IMR-90 (cell line): ENCODE measurements around the gene MRPS5. TPM values are rescaled to one million over a fixed set of nuclear protein-coding genes. Genes with fewer than 3 reads are reported as not detected.

ENCODE experiments used
- ATAC-seq: fragments of 200-7000 bp; cut with Tn5 transposase; 2 replicates; pipeline ENCODE4 v1.9.1; 2020; ENCODE audit warnings: low read depth, mild to moderate bottlenecking, moderate library complexity
- BruUV-seq: library from RNA; stranded (reverse); fragments of 400-500 nt; replicated peaks from 2 replicates; lab custom pipeline; 2021; lab: Mats Ljungman, UMichigan
- CTCF ChIA-PET: fragments of 300-600 bp; formaldehyde crosslinking; extraction: SDS; loops from one replicate; lab custom pipeline; 2021; ENCODE audit warnings: antibody characterized with exemption; lab: Yijun Ruan, JAX
- POLR2A ChIA-PET: fragments of 300-600 bp; sonication (Branson Sonifier 250); formaldehyde crosslinking; loops from one replicate; lab custom pipeline; 2022; ENCODE audit warnings: antibody characterized with exemption; ENCODE audit not compliant: unreplicated experiment; lab: Charles Lee
- DNase-seq: peaks from one replicate; pipeline ENCODE4 v3.0.0; 2013
- H2AFZ ChIP-seq: replicated peaks from 2 replicates; pipeline ENCODE3; 2013; ENCODE audit warnings: low read length, mild to moderate bottlenecking; ENCODE audit not compliant: poor library complexity
- H2AK5ac ChIP-seq: 2 replicates; pipeline ENCODE4 v1.6.1; 2013; ENCODE audit warnings: low read depth, low read length, inconsistent platforms
- H2AK9ac ChIP-seq: replicated peaks from 2 replicates; pipeline ENCODE3; 2013; ENCODE audit warnings: mild to moderate bottlenecking, low read depth, low read length, moderate library complexity; ENCODE audit not compliant: poor library complexity
- H2BK120ac ChIP-seq: 2 replicates; pipeline ENCODE4 v1.6.1; 2013; ENCODE audit warnings: low read depth, low read length, inconsistent platforms
- H2BK15ac ChIP-seq: 3 replicates; pipeline ENCODE4 v1.6.1; 2013; ENCODE audit warnings: low read depth, low read length, inconsistent platforms
- H2BK20ac ChIP-seq: 2 replicates; pipeline ENCODE4 v1.6.1; 2013; ENCODE audit warnings: low read depth, mild to moderate bottlenecking, inconsistent platforms, low read length, moderate library complexity
- H2BK5ac ChIP-seq: 2 replicates; pipeline ENCODE4 v1.6.1; 2013; ENCODE audit warnings: mild to moderate bottlenecking, low read depth, low read length, inconsistent platforms; ENCODE audit not compliant: poor library complexity, severe bottlenecking
- H3K14ac ChIP-seq: replicated peaks from 2 replicates; pipeline ENCODE4 v1.6.1; 2013; ENCODE audit warnings: low read depth, low read length, inconsistent platforms
- H3K18ac ChIP-seq: 2 replicates; pipeline ENCODE4 v1.6.1; 2013; ENCODE audit warnings: low read depth, low read length, control low read depth
- H3K23ac ChIP-seq: 2 replicates; pipeline ENCODE4 v1.6.1; 2013; ENCODE audit warnings: low read depth, low read length, inconsistent platforms
- H3K27ac ChIP-seq: 2 replicates; pipeline ENCODE4 v1.5.1; 2013; ENCODE audit warnings: mild to moderate bottlenecking, control low read depth, low read length; ENCODE audit not compliant: insufficient read depth
- H3K27me3 ChIP-seq: 2 replicates; pipeline ENCODE4 v1.6.1; 2013; ENCODE audit warnings: low read length; ENCODE audit not compliant: control insufficient read depth, insufficient read depth
- H3K36me3 ChIP-seq: 2 replicates; pipeline ENCODE4 v1.6.1; 2013; ENCODE audit warnings: low read length, mixed read lengths; ENCODE audit not compliant: control insufficient read depth, insufficient read depth
- H3K4ac ChIP-seq: 2 replicates; pipeline ENCODE4 v1.6.1; 2013; ENCODE audit warnings: low read depth, low read length, inconsistent platforms
- H3K4me1 ChIP-seq: 2 replicates; pipeline ENCODE4 v1.6.1; 2013; ENCODE audit warnings: low read length, mixed read lengths; ENCODE audit not compliant: control insufficient read depth, insufficient read depth
- H3K4me2 ChIP-seq: 2 replicates; pipeline ENCODE4 v1.6.1; 2013; ENCODE audit warnings: low read depth, mild to moderate bottlenecking, control low read depth, low read length, moderate library complexity
- H3K4me3 ChIP-seq: 2 replicates; pipeline ENCODE4 v1.5.1; 2013; ENCODE audit warnings: low read depth, mild to moderate bottlenecking, control low read depth, low read length, moderate library complexity; ENCODE audit not compliant: insufficient read depth
- H3K56ac ChIP-seq: 2 replicates; pipeline ENCODE4 v1.6.1; 2013; ENCODE audit warnings: low read length, inconsistent platforms; ENCODE audit not compliant: insufficient read depth; ENCODE audit errors: extremely low read depth
- H3K79me1 ChIP-seq, 2 experiments: 2 replicates each; pipeline ENCODE4 v1.6.1; 2013; ENCODE audit warnings: low read length in 2 of 2, inconsistent platforms in 1 of 2, low read depth in 1 of 2
- H3K9ac ChIP-seq: 2 replicates; pipeline ENCODE4 v1.6.1; 2013; ENCODE audit warnings: low read depth, low read length, control low read depth
- H3K9me1 ChIP-seq: 2 replicates; pipeline ENCODE4 v1.6.1; 2013; ENCODE audit warnings: low read length, inconsistent platforms; ENCODE audit not compliant: insufficient read depth
- H3K9me3 ChIP-seq: 2 replicates; pipeline ENCODE4 v1.6.1; 2013; ENCODE audit warnings: low read length; ENCODE audit not compliant: control insufficient read depth, insufficient read depth
- H4K20me1 ChIP-seq: 2 replicates; pipeline ENCODE4 v1.6.1; 2013; ENCODE audit warnings: low read length, inconsistent platforms; ENCODE audit not compliant: insufficient read depth
- H4K5ac ChIP-seq: 2 replicates; pipeline ENCODE4 v1.6.1; 2013; ENCODE audit warnings: mild to moderate bottlenecking, low read depth, low read length, control low read depth
- H4K8ac ChIP-seq, 2 experiments: 2 replicates each; pipeline ENCODE4 v1.6.1; 2013; ENCODE audit warnings: low read depth in 2 of 2, low read length in 2 of 2, control low read depth in 1 of 2, inconsistent platforms in 1 of 2
- H4K91ac ChIP-seq: 2 replicates; pipeline ENCODE4 v1.6.1; 2013; ENCODE audit warnings: low read depth, low read length, inconsistent platforms; ENCODE audit not compliant: insufficient read depth
- BHLHE40 ChIP-seq: fragments of 150-350 bp; IDR thresholded peaks from 2 replicates; pipeline ENCODE4 v1.6.1; 2016; ENCODE audit warnings: mild to moderate bottlenecking, low read depth, low read length
- CEBPB ChIP-seq: IDR thresholded peaks from 2 replicates; pipeline ENCODE4 v1.6.1; 2012; ENCODE audit warnings: low read depth, low read length, improper control_type of control experiment
- FOS ChIP-seq: fragments of 150-350 bp; IDR thresholded peaks from 2 replicates; pipeline ENCODE4 v1.6.1; 2016; ENCODE audit warnings: low read depth, low read length
- MAFK ChIP-seq: IDR thresholded peaks from 2 replicates; pipeline ENCODE4 v1.6.1; 2012; ENCODE audit warnings: low read depth, low read length, improper control_type of control experiment
- MAZ ChIP-seq: IDR thresholded peaks from 2 replicates; pipeline ENCODE4 v1.6.1; 2012; ENCODE audit warnings: low read depth, mild to moderate bottlenecking, low read length, improper control_type of control experiment, moderate library complexity, borderline replicate concordance
- RAD21 ChIP-seq: IDR thresholded peaks from 2 replicates; pipeline ENCODE4 v1.6.1; 2012; ENCODE audit warnings: low read length, improper control_type of control experiment
- RFX5 ChIP-seq: IDR thresholded peaks from 2 replicates; pipeline ENCODE4 v1.8.0; 2012; ENCODE audit warnings: low read depth, mild to moderate bottlenecking, low read length, moderate library complexity
- WGBS, 2 experiments: methylation state at CpG; one replicate each; pipeline versions ENCODE4 v1.1.5 to v1.1.7; 2013; ENCODE audit warnings: missing lambda C conversion rate in 2 of 2; ENCODE audit not compliant: insufficient read length in 1 of 2; ENCODE audit errors: extremely low coverage in 2 of 2; 5-methylcytosine and 5-hydroxymethylcytosine counted together
- dilution Hi-C: fragments of 300-500 bp; cut with HindIII; formaldehyde crosslinking; loops from one replicate; pipeline ENCODE4 v1.14.3; 2018; ENCODE audit warnings: low sequenced_read_pairs; ENCODE audit not compliant: unreplicated experiment
- in situ Hi-C: fragments of 300-500 bp; cut with MboI; formaldehyde crosslinking; loops from 3 replicates; pipeline ENCODE4 v1.14.3; 2019; ENCODE audit warnings: low sequenced_read_pairs, inconsistent platforms, mixed read lengths
- intact Hi-C: fragments of 100-400 bp; cut with micrococcal nuclease; formaldehyde crosslinking; loops from 2 replicates; pipeline ENCODE4 v1.10.0; 2022
- polyA plus RNA-seq, 3 experiments: library from polyadenylated mRNA; depleted of rRNA; stranded (reverse); fragments of >200 nt; gene quantifications; 2 replicates each; pipeline ENCODE4 v1.2.3, GENCODE V29; 2012; ENCODE audit warnings: low replicate concordance in 1 of 3
- total RNA-seq: library from RNA; depleted of rRNA; stranded (reverse); fragments of >200 nt; gene quantifications from 2 replicates; pipeline ENCODE4 v1.2.3, GENCODE V29; 2012

MRPS5 gene
- total and polyA plus RNA-seq, 2 of the 4 experiments (the other 2 are of a cell fraction): 27.6 to 44.1 TPM

- peaks cover 53% of the 10 kb centered on the region for H3K36me3 ChIP-seq
These were observed 12.3 kb downstream of the MRPS5 start for GRCh38 chr2:95109260-95109659.

More at GRCh38 chr2:95109260-95109659, 12.3 kb downstream of the MRPS5 start:
- Histone ChIP-seq H3K27me3 (no peaks in the 10 kb centered on the region), H3K79me1 (peaks cover 9 to 10% of the 10 kb centered on the region in 2 experiments), H3K4me1 (no peaks in the 10 kb centered on the region), H4K8ac (no peak overlapping the region), H3K27ac (no peak overlapping the region), H3K56ac (no peak overlapping the region), H3K9me1 (no peaks in the 10 kb centered on the region), H2AFZ (no peak overlapping the region), H3K23ac (no peak overlapping the region), H3K18ac (no peak overlapping the region), H2AK9ac (no peak overlapping the region), H3K9me3 (no peaks in the 10 kb centered on the region), H2BK120ac (no peak overlapping the region), H3K4me2 (no peak overlapping the region), H4K5ac (no peak overlapping the region), H3K14ac (no peak overlapping the region), H3K4ac (no peak overlapping the region), H2BK15ac (no peak overlapping the region), H3K4me3 (no peak overlapping the region), H3K9ac (no peak overlapping the region), H2BK5ac (no peak overlapping the region), H4K91ac (no peak overlapping the region), H4K20me1 (no peaks in the 10 kb centered on the region), H2BK20ac (no peak overlapping the region), H2AK5ac (no peak overlapping the region)
- TF ChIP-seq MAZ: no peak
- no peak for TF ChIP-seq CEBPB
- no peak for TF ChIP-seq BHLHE40
- no peak for TF ChIP-seq FOS
- TF ChIP-seq RAD21: no peak
- TF ChIP-seq RFX5: no peak
- no peak for TF ChIP-seq MAFK
- BruUV-seq: no TSS peak
- ATAC-seq (no peak), DNase-seq (no peak)
- in situ Hi-C loops (no loop called here), intact Hi-C loops (no loop called here), dilution Hi-C loops (no loop called here)
- WGBS, 2 experiments: no CpG with 5 or more reads among the region's 6 CpGs
- ChIA-PET CTCF (no interaction called here), POLR2A (no interaction called here)
